GM19463 (cell line): Measurements from ENCODE around the gene TXNDC2.
"Not testable (repeated sequence)": the region's sequence is repeated elsewhere in the genome, so short reads cannot be mapped to it uniquely, and the experiment has no call there.

ENCODE experiments used
- ATAC-seq: cut with Tn5 transposase; IDR thresholded peaks from one replicate; pipeline ENCODE4 v1.9.1; 2021; ENCODE audit warnings: mild to moderate bottlenecking, moderate library complexity; ENCODE audit not compliant: unreplicated experiment

Gene TXNDC2

GRCh38 chr18:9884090-9884489 is 1.7 kb upstream of the TXNDC2 start:
- no peak for ATAC-seq

- ATAC-seq, result no peak
Observed at GRCh38 chr18:9884532-9885140, 1.1 kb upstream of the TXNDC2 start.

GRCh38 chr18:9886005-9886348 is 204 bp downstream of the TXNDC2 start:
- ATAC-seq, result no peak

- no peak for ATAC-seq
Observed at GRCh38 chr18:9887992-9888391, 2.2 kb downstream of the TXNDC2 start.

- no peak for ATAC-seq
Observed at GRCh38 chr18:9890196-9890595, 4.4 kb downstream of the TXNDC2 start.

- no peak for ATAC-seq
Observed at GRCh38 chr18:9890957-9891356, 5.2 kb downstream of the TXNDC2 start.

GRCh38 chr18:9891515-9891914 is 5.7 kb downstream of the TXNDC2 start:
- not testable (repeated sequence) for ATAC-seq

- ATAC-seq, result no peak
Observed at GRCh38 chr18:9894454-9895068, 8.8 kb downstream of the TXNDC2 start.

GRCh38 chr18:9897129-9897528 is 11.4 kb downstream of the TXNDC2 start:
- no peak for ATAC-seq

GRCh38 chr18:9897787-9898291 is 12.1 kb downstream of the TXNDC2 start:
- ATAC-seq, result not testable (repeated sequence)

GRCh38 chr18:9898792-9899549 is 13.2 kb downstream of the TXNDC2 start:
- no peak for ATAC-seq

- ATAC-seq, result not testable (repeated sequence)
Observed at GRCh38 chr18:9899550-9899930, 13.8 kb downstream of the TXNDC2 start.

GRCh38 chr18:9900699-9901098 is 14.9 kb downstream of the TXNDC2 start:
- no peak for ATAC-seq

- no peak for ATAC-seq
Observed at GRCh38 chr18:9901377-9901776, 15.6 kb downstream of the TXNDC2 start.

- ATAC-seq, result not testable (repeated sequence)
Observed at GRCh38 chr18:9902264-9902663, 16.5 kb downstream of the TXNDC2 start.

GRCh38 chr18:9902832-9903231 is 17.1 kb downstream of the TXNDC2 start:
- no peak for ATAC-seq

GRCh38 chr18:9905401-9905922 is 19.7 kb downstream of the TXNDC2 start:
- ATAC-seq, result no peak

- no peak for ATAC-seq
Observed at GRCh38 chr18:9906481-9906880, 20.7 kb downstream of the TXNDC2 start.

- no peak for ATAC-seq
Observed at GRCh38 chr18:9907867-9908266, 22.1 kb downstream of the TXNDC2 start.

- no peak for ATAC-seq
Observed at GRCh38 chr18:9910071-9910470, 24.3 kb downstream of the TXNDC2 start.

GRCh38 chr18:9910661-9911060 is 24.9 kb downstream of the TXNDC2 start:
- ATAC-seq, result no peak

GRCh38 chr18:9911226-9911625 is 25.5 kb downstream of the TXNDC2 start:
- ATAC-seq, result no peak
